Gastroesophageal sphincter (tissue), 3 donors: ENCODE measurements around the gene FLRT2.

Experiments
- EP300 ChIP-seq: sonication (generic); formaldehyde crosslinking; IDR thresholded peaks from one replicate; pipeline ENCODE4 v1.6.1; 2017; ENCODE audit warnings: antibody characterized with exemption, mild to moderate bottlenecking
- TF ChIP-seq, protein P1 (sequence below), 4 experiments: fragments of 200-600 bp in 2 of 4; fragments of 450-650 bp in 2 of 4; sonication (generic) in 1 of 4; IDR thresholded peaks; one replicate each; pipeline ENCODE4 v1.5.1; 2017 to 2019; ENCODE audit warnings: antibody characterized with exemption in 4 of 4, mild to moderate bottlenecking in 2 of 4, moderate library complexity in 2 of 4

DNA sequence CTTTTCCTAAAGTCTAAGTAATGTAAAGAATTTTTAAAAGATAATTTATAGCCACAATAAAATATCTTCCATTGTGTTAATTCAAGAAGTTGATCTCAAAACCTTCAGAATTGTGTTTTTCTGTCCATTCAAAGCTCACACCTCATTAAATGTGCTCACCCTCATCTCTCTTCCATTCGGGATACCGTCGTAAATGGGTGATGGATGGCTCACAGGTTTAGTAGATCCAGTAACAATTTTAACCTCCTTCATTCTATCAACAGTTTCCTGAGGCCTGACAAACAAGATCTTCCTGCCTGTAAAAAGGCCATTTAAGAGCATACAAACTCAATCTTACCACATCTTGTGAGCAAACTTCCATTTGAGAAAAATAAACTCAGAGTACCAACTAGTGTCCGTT lies 9.4 kb upstream of the FLRT2 start:
- no peak for TF ChIP-seq EP300
- TF ChIP-seq, protein P1, sequence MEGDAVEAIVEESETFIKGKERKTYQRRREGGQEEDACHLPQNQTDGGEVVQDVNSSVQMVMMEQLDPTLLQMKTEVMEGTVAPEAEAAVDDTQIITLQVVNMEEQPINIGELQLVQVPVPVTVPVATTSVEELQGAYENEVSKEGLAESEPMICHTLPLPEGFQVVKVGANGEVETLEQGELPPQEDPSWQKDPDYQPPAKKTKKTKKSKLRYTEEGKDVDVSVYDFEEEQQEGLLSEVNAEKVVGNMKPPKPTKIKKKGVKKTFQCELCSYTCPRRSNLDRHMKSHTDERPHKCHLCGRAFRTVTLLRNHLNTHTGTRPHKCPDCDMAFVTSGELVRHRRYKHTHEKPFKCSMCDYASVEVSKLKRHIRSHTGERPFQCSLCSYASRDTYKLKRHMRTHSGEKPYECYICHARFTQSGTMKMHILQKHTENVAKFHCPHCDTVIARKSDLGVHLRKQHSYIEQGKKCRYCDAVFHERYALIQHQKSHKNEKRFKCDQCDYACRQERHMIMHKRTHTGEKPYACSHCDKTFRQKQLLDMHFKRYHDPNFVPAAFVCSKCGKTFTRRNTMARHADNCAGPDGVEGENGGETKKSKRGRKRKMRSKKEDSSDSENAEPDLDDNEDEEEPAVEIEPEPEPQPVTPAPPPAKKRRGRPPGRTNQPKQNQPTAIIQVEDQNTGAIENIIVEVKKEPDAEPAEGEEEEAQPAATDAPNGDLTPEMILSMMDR (IDR thresholded peaks at IDR 0.05) = no peak
